HG03354 (cell line): ENCODE measurements around the gene CLBA1.

Experiments
- ATAC-seq: cut with Tn5 transposase; IDR thresholded peaks from one replicate; pipeline ENCODE4 v1.9.1; 2021; ENCODE audit warnings: mild to moderate bottlenecking; ENCODE audit not compliant: unreplicated experiment, poor library complexity, severe bottlenecking

CLBA1 gene

GRCh38 chr14:104977681-104978653 is 7.6 kb upstream of the CLBA1 start, which contains the start of gene AHNAK2:
AHNAK2 (minus strand) TSS chr14:104978374; CDS start chr14:104978237, 137 bp downstream.
- no peak for ATAC-seq

DNA sequence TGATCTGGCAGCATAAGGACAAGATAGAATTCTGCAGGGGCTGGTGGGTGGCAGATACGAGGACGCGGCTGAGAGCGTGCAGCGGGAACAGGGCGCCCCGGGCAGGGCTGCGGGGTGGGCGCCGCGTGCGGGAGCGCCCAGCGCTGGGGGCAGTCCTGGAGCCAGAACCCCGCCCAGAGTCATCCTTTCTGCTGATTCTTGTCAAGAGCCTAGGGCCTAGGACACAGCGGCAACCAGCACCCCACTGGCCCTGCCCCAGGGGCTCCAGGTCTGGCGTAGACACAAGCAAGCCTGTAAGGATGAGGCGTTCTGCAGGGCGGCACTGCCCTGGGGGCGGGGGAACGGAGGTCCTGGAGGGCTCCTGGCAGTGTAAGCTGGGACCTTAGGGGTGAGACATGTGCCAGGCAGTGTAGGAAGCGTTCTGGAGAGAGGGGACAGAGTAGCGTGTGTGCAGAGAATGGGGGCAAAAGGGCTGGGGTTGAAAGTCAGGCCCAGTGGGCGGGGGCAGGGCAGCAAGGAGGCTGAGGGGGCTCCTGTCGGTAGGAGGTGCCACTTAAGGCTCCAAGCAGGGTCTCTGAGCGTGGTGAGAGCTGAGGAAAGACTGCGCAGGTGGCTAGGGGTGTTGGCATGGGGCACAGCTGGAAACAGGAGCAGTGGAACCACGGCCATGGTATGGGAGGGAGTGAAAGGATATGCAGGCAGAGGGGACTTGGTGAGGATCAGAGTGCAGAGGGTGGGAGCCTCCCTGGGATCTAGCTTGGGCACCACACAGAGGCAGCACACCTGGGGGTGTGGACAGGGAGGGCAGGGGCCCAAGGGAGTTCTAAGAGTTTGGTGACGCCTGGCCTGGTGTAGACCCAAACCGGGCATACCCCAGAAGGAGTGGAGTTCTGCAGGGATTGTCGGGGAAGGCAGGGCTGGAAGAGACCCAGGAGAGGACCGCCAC is 6.6 kb upstream of the CLBA1 start:
- no peak for ATAC-seq

DNA sequence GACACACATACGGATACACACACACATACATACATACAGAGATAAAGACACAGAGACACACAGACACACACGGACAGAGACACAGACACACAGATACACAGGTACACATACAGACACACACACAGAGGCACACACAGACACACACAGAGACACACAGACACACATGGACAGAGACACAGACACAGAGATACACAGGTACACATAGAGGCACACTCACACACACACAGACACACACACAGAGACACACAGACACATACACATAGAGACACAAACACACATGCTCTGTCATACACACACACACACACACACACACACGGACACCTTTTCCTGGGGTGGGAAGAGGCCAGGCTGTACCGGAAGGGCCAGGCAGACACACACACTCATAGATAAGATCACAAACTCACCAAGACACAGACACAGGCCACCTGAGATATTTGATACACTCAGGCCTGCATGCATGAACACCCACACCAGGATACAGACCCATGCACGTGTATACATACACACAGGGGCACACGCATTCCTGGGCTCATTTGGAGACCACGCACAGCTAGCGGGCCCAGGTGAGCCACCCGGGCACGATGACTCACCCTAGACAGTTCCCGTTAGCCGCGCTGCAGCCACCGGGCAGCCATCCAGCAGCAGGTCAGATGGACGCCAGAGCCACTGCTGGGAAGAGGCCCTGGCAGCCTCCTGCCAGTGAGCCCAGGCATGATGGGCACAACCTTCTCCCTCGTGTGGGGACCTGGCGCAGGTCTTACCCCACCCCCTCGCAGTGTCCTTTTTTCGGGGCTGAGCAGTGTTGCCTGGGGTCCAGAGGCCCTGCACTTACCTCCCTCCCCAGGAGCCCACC is 5.6 kb upstream of the CLBA1 start:
- ATAC-seq = no peak

GRCh38 chr14:104980611-104981531 is 4.7 kb upstream of the CLBA1 start:
- no peak for ATAC-seq

GRCh38 chr14:104981699-104982541 is 3.7 kb upstream of the CLBA1 start:
- ATAC-seq = no peak

DNA sequence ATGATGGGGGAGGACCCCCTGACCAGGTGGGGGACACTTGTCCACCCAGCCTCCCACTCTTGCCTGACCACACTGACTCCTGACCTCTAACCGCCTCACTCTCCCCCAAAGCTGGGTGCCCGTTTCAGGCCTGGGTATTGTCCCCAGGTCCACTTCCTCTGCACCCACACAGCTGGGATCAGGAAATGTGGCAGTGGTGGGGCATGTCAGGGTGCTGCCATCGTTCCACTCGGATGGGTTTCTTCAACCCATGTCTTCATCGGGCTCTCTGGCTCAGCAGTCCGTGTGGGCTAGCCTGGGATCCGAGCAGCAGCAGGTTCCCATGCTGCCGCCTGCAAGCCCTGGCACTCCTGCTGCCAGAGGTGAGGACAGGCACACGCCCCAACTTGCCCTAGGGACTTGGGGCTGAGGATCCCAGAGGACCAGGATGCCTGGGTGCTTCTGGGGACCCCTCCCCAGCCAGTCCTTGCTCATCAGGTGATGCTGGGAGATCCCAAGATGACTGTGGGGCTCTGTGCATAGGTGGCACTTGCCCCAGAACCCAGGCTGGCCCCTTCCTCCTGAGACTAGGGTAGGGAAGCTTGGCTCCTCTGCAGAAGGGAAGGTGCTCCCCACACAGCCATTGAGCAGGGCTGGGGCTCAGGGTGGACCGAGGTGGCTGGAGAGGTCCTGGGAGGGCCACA is 2.9 kb upstream of the CLBA1 start:
- no peak for ATAC-seq

- no peak for ATAC-seq
Measured at GRCh38 chr14:104983231-104983721, 2.3 kb upstream of the CLBA1 start.

DNA sequence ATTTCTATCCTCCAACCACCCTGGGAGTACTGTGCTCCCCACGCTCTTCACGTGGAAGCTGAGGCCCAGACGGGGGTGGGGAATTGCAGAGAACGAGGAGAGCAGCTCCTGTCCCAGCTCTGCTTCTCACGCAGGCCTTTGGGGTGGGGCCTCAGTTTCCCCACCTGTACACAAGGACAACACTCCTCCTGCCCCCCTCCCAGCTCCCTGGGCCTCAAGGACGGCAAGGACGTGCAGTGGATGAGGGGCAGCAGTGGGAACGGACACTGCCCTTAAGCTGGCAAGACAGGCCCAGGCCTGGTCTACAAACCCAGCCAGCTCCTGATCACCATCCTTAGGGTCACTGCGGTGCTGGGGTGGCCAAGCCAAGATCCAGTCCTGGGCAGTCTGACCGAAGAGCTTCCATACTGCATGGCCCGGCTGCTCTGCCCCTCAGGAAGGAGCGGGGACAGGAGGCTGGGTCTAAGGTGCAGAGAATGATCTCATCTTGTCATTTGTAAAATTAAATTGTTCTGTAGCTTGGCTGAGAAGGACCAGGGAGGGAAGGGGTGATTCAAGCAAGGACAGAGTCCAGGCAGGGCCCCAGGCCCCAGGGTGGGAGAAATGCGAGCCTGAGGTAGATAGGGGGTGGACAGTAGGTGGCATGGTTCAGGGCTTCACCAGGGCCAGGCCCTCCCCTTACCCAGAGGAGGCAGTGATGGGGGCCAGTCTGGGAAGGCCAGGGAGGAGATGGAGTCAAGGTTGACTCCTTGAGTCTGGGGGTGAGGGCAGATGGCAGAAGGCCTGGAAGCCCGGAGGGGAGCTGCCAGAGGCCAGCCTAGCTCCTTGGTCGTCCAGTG is 1.3 kb upstream of the CLBA1 start:
- no peak for ATAC-seq

- ATAC-seq = no peak
Measured at GRCh38 chr14:104986487-104987164, 1.0 kb downstream of the CLBA1 start.

GRCh38 chr14:104989236-104989950 is 3.8 kb downstream of the CLBA1 start:
- ATAC-seq = no peak

- no peak for ATAC-seq
Measured at GRCh38 chr14:104989951-104990303, 4.3 kb downstream of the CLBA1 start.

GRCh38 chr14:104991896-104992230 is 6.3 kb downstream of the CLBA1 start:
- ATAC-seq = no peak

DNA sequence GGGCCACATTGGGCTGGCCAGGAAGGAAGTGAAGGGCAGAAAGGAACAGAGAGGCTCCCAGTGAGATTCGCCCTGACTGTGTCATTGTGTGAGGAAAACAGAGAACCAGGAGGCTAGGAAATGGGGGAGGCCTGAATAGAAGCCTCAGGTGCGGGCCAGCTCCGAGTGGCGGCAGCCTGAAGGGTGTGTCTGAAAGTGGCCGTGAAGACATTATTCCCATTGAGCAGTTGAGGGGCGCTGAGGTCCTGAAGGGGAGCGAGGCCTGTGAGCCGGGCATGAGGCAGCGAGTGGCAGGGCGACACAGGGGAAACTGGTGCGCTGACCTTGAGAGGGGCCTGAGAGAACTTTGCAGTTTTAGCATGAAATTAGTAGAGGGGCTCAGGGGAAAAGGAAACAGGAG is 6.9 kb downstream of the CLBA1 start:
- no peak for ATAC-seq

DNA sequence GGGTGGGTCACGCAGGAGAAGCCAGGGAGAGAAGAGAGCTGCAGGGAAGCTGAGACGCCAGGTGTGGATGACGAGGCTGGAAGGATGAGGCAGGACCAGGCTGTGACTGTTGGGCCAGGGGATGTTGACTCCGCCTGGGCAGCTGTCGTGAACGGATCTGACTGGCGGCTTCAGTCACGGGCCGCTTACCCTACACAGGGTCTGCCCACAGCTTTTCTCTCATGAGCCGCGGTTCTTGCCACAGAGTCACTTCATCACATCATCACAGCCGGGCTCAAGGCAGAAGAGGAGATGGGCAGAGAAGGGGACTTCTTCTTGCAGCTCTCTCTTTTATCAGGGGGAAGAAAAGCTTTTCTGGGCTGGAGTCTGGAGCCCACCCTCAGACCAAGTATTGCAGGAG is 7.7 kb downstream of the CLBA1 start:
- ATAC-seq = no peak
